Endothelial cell (in vitro differentiated cells): ENCODE measurements around the gene RRP36. TPM values are rescaled to one million over a fixed set of nuclear protein-coding genes. Genes with fewer than 3 reads are reported as not detected.

Experiments used
- DNase-seq: peaks from one replicate; pipeline ENCODE4 v3.0.0; 2021; ENCODE audit warnings: low spot score
- H3K27ac Mint-ChIP-seq: one replicate; pipeline ENCODE4 v1.8.0; 2021; ENCODE audit warnings: mixed read lengths, inconsistent platforms; ENCODE audit not compliant: unreplicated experiment
- H3K27me3 Mint-ChIP-seq: one replicate; pipeline ENCODE4 v1.8.0; 2021; ENCODE audit warnings: mild to moderate bottlenecking, moderate library complexity, mixed read lengths, inconsistent platforms; ENCODE audit not compliant: unreplicated experiment
- H3K36me3 Mint-ChIP-seq: one replicate; pipeline ENCODE4 v1.8.0; 2021; ENCODE audit warnings: mild to moderate bottlenecking, low read depth, mixed read lengths, inconsistent platforms; ENCODE audit not compliant: unreplicated experiment
- H3K4me1 Mint-ChIP-seq: one replicate; pipeline ENCODE4 v1.8.0; 2021; ENCODE audit warnings: mild to moderate bottlenecking, mixed read lengths, inconsistent platforms; ENCODE audit not compliant: unreplicated experiment
- H3K4me3 Mint-ChIP-seq: one replicate; pipeline ENCODE4 v1.8.0; 2021; ENCODE audit warnings: mild to moderate bottlenecking, mixed read lengths, inconsistent platforms; ENCODE audit not compliant: unreplicated experiment
- H3K9me3 Mint-ChIP-seq: one replicate; pipeline ENCODE4 v1.8.0; 2021; ENCODE audit warnings: mixed read lengths, inconsistent platforms; ENCODE audit not compliant: unreplicated experiment
- total RNA-seq: library from RNA; stranded (reverse); fragmentation: NEBNext Ultra II Directional; extraction: Animal tissue kit (Norgen Biotek cat#: 25700); gene quantifications from one replicate; pipeline ENCODE4 v1.2.1, GENCODE V29; 2021; ENCODE audit not compliant: unreplicated experiment
- TF ChIP-seq, protein P1 (sequence below): fragments of 200-600 bp; sonication (generic); IDR thresholded peaks from one replicate; pipeline ENCODE4 v1.5.0; 2021; ENCODE audit warnings: antibody characterized with exemption; ENCODE audit not compliant: unreplicated experiment

Gene RRP36
- total RNA-seq, 1 donor from 2014 or later: 82.1 TPM

DNA sequence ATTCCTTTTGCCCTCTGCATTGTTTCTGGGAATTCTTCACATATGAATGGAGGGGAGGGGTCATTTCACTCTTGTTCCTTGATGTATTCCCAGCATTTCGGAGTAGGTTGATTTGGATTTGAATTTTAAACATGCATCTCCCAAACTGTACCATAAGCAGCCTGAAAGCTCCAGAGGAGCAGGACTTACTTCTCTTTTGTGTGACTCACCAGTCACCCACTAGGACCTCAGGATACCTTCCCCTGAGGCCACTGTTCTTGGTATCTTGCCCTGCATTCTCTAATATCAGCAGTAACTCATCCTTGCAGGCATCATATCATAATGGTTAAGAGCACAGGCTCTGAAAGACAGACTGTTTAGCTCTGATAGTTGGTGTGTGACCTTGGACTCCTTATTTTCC is 37.1 kb downstream of the RRP36 start:
- H3K27me3 Mint-ChIP-seq: peaks cover 11% of the 10 kb centered on the region
- no peaks in the 10 kb centered on the region for H3K9me3 Mint-ChIP-seq
- H3K27ac Mint-ChIP-seq: peak overlapping the region; percentile 54
- H3K36me3 Mint-ChIP-seq: peaks cover 27% of the 10 kb centered on the region
- TF ChIP-seq, protein P1, sequence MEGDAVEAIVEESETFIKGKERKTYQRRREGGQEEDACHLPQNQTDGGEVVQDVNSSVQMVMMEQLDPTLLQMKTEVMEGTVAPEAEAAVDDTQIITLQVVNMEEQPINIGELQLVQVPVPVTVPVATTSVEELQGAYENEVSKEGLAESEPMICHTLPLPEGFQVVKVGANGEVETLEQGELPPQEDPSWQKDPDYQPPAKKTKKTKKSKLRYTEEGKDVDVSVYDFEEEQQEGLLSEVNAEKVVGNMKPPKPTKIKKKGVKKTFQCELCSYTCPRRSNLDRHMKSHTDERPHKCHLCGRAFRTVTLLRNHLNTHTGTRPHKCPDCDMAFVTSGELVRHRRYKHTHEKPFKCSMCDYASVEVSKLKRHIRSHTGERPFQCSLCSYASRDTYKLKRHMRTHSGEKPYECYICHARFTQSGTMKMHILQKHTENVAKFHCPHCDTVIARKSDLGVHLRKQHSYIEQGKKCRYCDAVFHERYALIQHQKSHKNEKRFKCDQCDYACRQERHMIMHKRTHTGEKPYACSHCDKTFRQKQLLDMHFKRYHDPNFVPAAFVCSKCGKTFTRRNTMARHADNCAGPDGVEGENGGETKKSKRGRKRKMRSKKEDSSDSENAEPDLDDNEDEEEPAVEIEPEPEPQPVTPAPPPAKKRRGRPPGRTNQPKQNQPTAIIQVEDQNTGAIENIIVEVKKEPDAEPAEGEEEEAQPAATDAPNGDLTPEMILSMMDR: no peak
- H3K4me3 Mint-ChIP-seq: peak overlapping the region; percentile 99
- no peak for DNase-seq
- H3K4me1 Mint-ChIP-seq: peaks cover 33% of the 10 kb centered on the region

DNA sequence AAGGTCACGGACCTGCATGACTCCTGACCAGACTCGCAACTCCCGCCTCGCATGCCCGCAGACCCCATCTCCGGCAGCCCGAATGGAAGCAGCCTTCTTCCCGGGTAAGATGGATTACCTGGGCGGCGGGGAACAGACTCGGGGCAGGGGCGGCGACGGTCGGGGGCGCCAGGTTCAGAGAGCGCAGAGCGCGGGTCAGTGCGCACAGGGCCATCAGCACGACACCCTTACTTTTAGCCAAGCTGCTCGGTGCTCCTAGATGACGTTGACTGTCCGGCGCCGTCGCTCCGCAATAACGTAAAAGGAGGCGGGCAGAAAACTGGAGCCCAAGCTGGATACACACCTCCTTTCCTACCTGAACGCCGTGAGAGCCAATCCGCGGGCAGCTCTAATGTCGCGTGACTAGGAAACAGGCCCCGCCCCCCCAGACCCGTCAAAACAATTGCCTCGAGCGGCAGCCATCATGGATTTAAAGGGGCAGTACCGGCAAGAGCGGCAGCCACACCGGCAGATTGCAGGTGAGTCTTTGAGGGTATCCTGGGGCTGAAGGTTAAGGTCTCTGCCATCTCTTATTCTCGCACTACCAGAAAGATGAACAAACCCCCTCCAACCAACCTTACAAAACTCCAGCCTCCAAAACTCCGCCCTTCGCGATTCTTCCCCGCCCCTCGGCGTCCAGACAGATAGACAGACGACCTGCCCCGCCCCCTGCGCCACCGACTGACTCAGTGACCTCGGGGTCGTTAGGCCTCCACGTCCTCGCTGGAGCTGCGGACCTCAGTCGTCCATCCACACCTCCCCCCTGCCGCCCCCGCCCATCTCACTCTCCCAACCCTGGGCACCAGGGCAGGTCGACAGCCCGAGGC is 38.0 kb downstream of the RRP36 start, which contains the start of the genes KLC4 and MRPL2:
Gene KLC4, plus strand, starts transcription at position 464 of the 866 bp plus-strand sequence. CDS start 1,705 bp downstream, outside the sequence.
Gene MRPL2, minus strand, starts transcription at position 267 of the 866 bp plus-strand sequence. Its CDS starts 53 bp downstream, at position 214.
- peaks cover 7% of the 10 kb centered on the region for H3K27me3 Mint-ChIP-seq
- H3K9me3 Mint-ChIP-seq: no peaks in the 10 kb centered on the region
- peak within 1 kb of the TSS; percentile 99 for H3K4me3 Mint-ChIP-seq
- DNase-seq: peak; percentile 94
- TF ChIP-seq, protein P1: no peak
- peak within 1 kb of the TSS; percentile 96 for H3K27ac Mint-ChIP-seq
- H3K4me1 Mint-ChIP-seq: peaks cover 29% of the 10 kb centered on the region
- peaks cover 28% of the 10 kb centered on the region for H3K36me3 Mint-ChIP-seq

DNA sequence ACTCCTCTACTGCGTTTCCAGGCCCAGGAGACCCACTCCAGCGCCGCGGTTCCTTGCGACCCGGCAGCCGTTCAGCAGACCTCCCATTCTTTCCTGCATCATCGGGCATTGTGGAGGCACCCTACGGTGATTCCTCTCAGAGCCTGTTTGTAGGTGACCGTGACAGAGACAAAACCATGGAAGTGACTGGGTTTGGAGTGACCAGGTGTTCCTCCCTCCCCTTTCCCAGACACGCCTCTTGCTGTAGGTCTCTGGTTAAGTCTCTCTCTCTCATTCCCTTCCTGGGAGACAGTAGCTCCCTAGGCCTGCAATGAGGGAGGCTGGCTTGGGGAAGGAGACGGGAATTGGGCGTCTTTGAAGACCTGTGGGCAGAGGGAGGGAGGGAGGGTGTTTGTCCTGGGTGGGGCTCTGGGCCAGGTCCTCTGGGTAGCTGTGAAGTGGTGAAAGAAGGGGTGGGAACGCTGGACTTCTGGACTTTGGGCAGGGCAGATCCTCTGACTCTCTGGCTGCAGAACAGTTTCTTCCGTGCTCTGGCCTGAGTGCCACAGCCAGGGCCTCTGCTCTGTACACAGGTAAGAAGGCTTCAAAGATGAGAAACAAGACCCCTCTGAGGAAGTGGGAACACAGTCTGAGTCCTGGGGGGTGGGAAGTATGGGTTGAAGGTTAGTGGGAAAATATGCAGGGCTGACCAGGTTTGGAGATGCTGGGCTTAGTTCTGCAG is 38.8 kb downstream of the RRP36 start:
- DNase-seq: no peak
- peak overlapping the region; percentile 99 for H3K4me3 Mint-ChIP-seq
- peak overlapping the region; percentile 96 for H3K27ac Mint-ChIP-seq
- H3K27me3 Mint-ChIP-seq: peaks cover 7% of the 10 kb centered on the region
- no peaks in the 10 kb centered on the region for H3K9me3 Mint-ChIP-seq
- TF ChIP-seq, protein P1: no peak
- H3K4me1 Mint-ChIP-seq: peaks cover 29% of the 10 kb centered on the region
- H3K36me3 Mint-ChIP-seq: peaks cover 33% of the 10 kb centered on the region

DNA sequence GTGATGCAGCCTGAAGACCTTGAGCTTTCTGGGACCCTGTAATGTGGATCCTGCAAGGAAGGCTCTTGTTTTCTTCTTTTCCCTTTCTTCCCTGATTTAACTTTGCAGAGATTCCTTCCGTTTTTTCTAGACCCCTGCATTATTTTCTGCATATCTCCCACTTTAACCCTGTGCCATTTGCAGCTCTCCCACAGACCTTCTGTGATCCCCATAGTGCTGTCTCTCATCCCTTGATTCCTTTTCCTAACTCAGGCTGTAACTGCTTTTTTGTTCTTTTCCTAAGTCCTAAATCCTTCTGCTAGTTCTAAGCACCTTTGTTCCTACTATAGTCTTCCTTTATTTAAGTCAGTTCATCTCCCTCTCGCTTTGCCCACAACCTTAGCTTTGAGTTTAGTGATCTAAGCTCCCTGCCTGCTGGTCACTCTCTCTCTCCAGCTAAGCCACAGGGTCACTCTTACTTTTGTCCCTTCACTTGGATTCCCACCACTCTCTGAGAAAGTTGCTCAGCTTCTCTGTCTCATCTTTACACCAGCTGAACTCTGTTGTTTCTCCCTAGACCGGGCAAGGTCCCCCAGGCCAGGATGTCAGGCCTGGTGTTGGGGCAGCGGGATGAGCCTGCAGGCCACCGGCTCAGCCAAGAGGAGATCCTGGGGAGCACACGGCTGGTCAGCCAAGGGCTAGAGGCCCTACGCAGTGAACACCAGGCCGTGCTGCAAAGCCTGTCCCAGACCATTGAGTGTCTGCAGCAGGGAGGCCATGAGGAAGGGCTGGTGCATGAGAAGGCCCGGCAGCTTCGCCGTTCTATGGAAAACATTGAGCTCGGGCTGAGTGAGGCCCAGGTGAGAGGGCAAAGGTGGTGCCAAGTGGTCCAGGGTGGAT is 39.6 kb downstream of the RRP36 start:
- TF ChIP-seq, protein P1: no peak
- H3K4me3 Mint-ChIP-seq: peak overlapping the region; percentile 99
- DNase-seq: no peak
- peak overlapping the region; percentile 84 for H3K27ac Mint-ChIP-seq
- H3K36me3 Mint-ChIP-seq: peaks cover 31% of the 10 kb centered on the region
- H3K27me3 Mint-ChIP-seq: peaks cover 5% of the 10 kb centered on the region
- H3K9me3 Mint-ChIP-seq: no peaks in the 10 kb centered on the region
- H3K4me1 Mint-ChIP-seq: peaks cover 29% of the 10 kb centered on the region
